HEK293 (cell line): ENCODE results near the gene STEAP3.

Experiments
- CTCF ChIA-PET: fragments of 350-600 bp; formaldehyde crosslinking; extraction: SDS; loops from one replicate; lab custom pipeline; 2021; ENCODE audit warnings: antibody characterized with exemption; lab: Yijun Ruan, JAX
- POLR2A ChIA-PET: fragments of 300-600 bp; formaldehyde crosslinking; extraction: SDS; loops from one replicate; lab custom pipeline; 2020; ENCODE audit warnings: antibody characterized with exemption, inconsistent platforms; lab: Yijun Ruan, JAX
- H3K27ac ChIP-seq: fragments of 200-500 bp; sonication (Bioruptor generic); 2 replicates; pipeline ENCODE4 v1.5.1; 2014; ENCODE audit warnings: low read depth, low read length, control low read depth, inconsistent platforms; ENCODE audit errors: extremely low read depth
- H3K36me3 ChIP-seq, 2 experiments: fragments of 200-500 bp in 1 of 2; sonication (Bioruptor generic) in 1 of 2; 1 replicate in 1 of 2; 2 replicates in 1 of 2; pipeline ENCODE4 v1.5.1; 2014 to 2017; ENCODE audit warnings: inconsistent platforms in 2 of 2, low read length in 2 of 2; ENCODE audit not compliant: control insufficient read depth in 2 of 2, insufficient read depth in 1 of 2
- H3K4me1 ChIP-seq: fragments of 200-500 bp; sonication (Bioruptor generic); 2 replicates; pipeline ENCODE4 v1.5.1; 2014; ENCODE audit warnings: mild to moderate bottlenecking, low read length, inconsistent platforms; ENCODE audit not compliant: control insufficient read depth, insufficient read depth
- H3K4me3 ChIP-seq: 2 replicates; pipeline ENCODE4 v1.5.1; 2011; ENCODE audit warnings: low read depth, mild to moderate bottlenecking, control low read depth, low read length, moderate library complexity
- H3K9me3 ChIP-seq: fragments of 200-500 bp; sonication (Bioruptor generic); 2 replicates; pipeline ENCODE4 v1.5.1; 2014; ENCODE audit warnings: low read depth, low read length, inconsistent platforms; ENCODE audit not compliant: control insufficient read depth, insufficient read depth
- EGR2 ChIP-seq: fragments of 450-650 bp; formaldehyde crosslinking; IDR thresholded peaks from 2 replicates; pipeline ENCODE4 v1.5.1; 2016; ENCODE audit warnings: low read depth, missing biosample characterization, missing genetic modification characterization
- FEZF1 ChIP-seq: fragments of 450-650 bp; formaldehyde crosslinking; IDR thresholded peaks from 2 replicates; pipeline ENCODE4 v1.5.1; 2016; ENCODE audit warnings: missing biosample characterization, missing genetic modification characterization
- GLIS2 ChIP-seq: fragments of 450-650 bp; formaldehyde crosslinking; IDR thresholded peaks from 2 replicates; pipeline ENCODE4 v1.5.1; 2016; ENCODE audit warnings: missing biosample characterization, missing genetic modification characterization
- SP3 ChIP-seq: fragments of 450-650 bp; formaldehyde crosslinking; IDR thresholded peaks from 2 replicates; pipeline ENCODE4 v1.5.1; 2016; ENCODE audit warnings: missing biosample characterization, missing genetic modification characterization
- ZBTB8A ChIP-seq: fragments of 450-650 bp; formaldehyde crosslinking; IDR thresholded peaks from 2 replicates; pipeline ENCODE4 v1.5.1; 2016; ENCODE audit warnings: missing biosample characterization, missing genetic modification characterization
- ZIC2 ChIP-seq: fragments of 450-650 bp; formaldehyde crosslinking; IDR thresholded peaks from 2 replicates; pipeline ENCODE4 v1.5.1; 2016; ENCODE audit warnings: missing biosample characterization, missing genetic modification characterization
- ZNF155 ChIP-seq: fragments of 450-650 bp; formaldehyde crosslinking; IDR thresholded peaks from 2 replicates; pipeline ENCODE4 v1.5.1; 2016; ENCODE audit warnings: missing biosample characterization, missing genetic modification characterization
- ZNF266 ChIP-seq: fragments of 450-650 bp; formaldehyde crosslinking; IDR thresholded peaks from 2 replicates; pipeline ENCODE4 v1.5.1; 2016; ENCODE audit warnings: missing biosample characterization, missing genetic modification characterization, low read depth
- ZNF302 ChIP-seq: fragments of 450-650 bp; formaldehyde crosslinking; IDR thresholded peaks from 2 replicates; pipeline ENCODE4 v1.5.1; 2016; ENCODE audit warnings: missing biosample characterization, missing genetic modification characterization, low read depth
- ZNF596 ChIP-seq: fragments of 450-650 bp; IDR thresholded peaks from 2 replicates; pipeline ENCODE4 v1.5.0; 2018; ENCODE audit warnings: missing biosample characterization, mild to moderate bottlenecking, missing genetic modification characterization, moderate library complexity
- ZNF654 ChIP-seq: fragments of 450-650 bp; formaldehyde crosslinking; IDR thresholded peaks from 2 replicates; pipeline ENCODE4 v1.5.1; 2016; ENCODE audit warnings: low read depth, missing biosample characterization, missing genetic modification characterization
- ZNF707 ChIP-seq: fragments of 450-650 bp; formaldehyde crosslinking; IDR thresholded peaks from 2 replicates; pipeline ENCODE4 v1.5.1; 2016; ENCODE audit warnings: missing biosample characterization, missing genetic modification characterization
- ZNF830 ChIP-seq: fragments of 450-650 bp; IDR thresholded peaks from 2 replicates; pipeline ENCODE4 v1.5.0; 2018; ENCODE audit warnings: missing biosample characterization, missing genetic modification characterization, low read depth, mild to moderate bottlenecking, moderate library complexity
- TF ChIP-seq, protein P1 (sequence below): fragments of 450-650 bp; formaldehyde crosslinking; IDR thresholded peaks from 2 replicates; pipeline ENCODE4 v1.5.1; 2016; ENCODE audit warnings: missing biosample characterization, missing genetic modification characterization, borderline replicate concordance
- TF ChIP-seq, protein P2 (sequence below): fragments of 450-650 bp; formaldehyde crosslinking; IDR thresholded peaks from 2 replicates; pipeline ENCODE4 v1.5.1; 2016; ENCODE audit warnings: missing biosample characterization, missing genetic modification characterization
- TF ChIP-seq, protein P3 (sequence below): fragments of 450-650 bp; formaldehyde crosslinking; IDR thresholded peaks from 2 replicates; pipeline ENCODE4 v1.5.1; 2016; ENCODE audit warnings: missing biosample characterization, missing genetic modification characterization

STEAP3 gene

DNA sequence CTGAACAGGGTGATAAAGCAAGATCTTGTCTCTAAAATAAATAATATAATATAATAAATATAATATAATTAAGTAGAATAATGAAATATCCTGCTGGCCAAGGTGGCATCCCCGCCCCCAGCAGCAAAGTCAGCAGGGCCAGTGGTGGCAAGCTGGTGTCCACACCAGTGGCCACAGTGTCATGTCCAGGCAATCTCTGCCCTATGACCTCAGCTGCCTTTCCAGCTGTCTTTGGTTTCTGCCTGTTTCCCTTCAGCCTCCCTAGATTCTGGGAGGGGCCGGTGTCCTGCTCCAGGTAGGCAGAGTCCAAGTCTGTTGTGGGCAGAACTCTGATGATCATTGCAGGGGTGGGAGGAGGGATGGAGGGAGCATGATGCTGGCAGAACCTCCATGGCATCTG, 16.2 kb upstream of the STEAP3 start (continued):
- TF ChIP-seq, protein P1, sequence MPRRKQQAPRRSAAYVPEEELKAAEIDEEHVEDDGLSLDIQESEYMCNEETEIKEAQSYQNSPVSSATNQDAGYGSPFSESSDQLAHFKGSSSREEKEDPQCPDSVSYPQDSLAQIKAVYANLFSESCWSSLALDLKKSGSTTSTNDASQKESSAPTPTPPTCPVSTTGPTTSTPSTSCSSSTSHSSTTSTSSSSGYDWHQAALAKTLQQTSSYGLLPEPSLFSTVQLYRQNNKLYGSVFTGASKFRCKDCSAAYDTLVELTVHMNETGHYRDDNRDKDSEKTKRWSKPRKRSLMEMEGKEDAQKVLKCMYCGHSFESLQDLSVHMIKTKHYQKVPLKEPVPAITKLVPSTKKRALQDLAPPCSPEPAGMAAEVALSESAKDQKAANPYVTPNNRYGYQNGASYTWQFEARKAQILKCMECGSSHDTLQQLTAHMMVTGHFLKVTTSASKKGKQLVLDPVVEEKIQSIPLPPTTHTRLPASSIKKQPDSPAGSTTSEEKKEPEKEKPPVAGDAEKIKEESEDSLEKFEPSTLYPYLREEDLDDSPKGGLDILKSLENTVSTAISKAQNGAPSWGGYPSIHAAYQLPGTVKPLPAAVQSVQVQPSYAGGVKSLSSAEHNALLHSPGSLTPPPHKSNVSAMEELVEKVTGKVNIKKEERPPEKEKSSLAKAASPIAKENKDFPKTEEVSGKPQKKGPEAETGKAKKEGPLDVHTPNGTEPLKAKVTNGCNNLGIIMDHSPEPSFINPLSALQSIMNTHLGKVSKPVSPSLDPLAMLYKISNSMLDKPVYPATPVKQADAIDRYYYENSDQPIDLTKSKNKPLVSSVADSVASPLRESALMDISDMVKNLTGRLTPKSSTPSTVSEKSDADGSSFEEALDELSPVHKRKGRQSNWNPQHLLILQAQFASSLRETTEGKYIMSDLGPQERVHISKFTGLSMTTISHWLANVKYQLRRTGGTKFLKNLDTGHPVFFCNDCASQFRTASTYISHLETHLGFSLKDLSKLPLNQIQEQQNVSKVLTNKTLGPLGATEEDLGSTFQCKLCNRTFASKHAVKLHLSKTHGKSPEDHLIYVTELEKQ (tag by site-specific recombination), result no peak
- no peak for TF ChIP-seq ZNF654 (tag by site-specific recombination)
- TF ChIP-seq ZNF707 (tag by site-specific recombination), result no peak
- no peak for TF ChIP-seq ZNF596 (tag by site-specific recombination)
- no peak for TF ChIP-seq ZNF830 (tag by site-specific recombination)
- TF ChIP-seq FEZF1 (tag by site-specific recombination), result no peak
- no peak for TF ChIP-seq SP3 (tag by site-specific recombination)
- TF ChIP-seq, protein P2, sequence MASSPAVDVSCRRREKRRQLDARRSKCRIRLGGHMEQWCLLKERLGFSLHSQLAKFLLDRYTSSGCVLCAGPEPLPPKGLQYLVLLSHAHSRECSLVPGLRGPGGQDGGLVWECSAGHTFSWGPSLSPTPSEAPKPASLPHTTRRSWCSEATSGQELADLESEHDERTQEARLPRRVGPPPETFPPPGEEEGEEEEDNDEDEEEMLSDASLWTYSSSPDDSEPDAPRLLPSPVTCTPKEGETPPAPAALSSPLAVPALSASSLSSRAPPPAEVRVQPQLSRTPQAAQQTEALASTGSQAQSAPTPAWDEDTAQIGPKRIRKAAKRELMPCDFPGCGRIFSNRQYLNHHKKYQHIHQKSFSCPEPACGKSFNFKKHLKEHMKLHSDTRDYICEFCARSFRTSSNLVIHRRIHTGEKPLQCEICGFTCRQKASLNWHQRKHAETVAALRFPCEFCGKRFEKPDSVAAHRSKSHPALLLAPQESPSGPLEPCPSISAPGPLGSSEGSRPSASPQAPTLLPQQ, result no peak

DNA sequence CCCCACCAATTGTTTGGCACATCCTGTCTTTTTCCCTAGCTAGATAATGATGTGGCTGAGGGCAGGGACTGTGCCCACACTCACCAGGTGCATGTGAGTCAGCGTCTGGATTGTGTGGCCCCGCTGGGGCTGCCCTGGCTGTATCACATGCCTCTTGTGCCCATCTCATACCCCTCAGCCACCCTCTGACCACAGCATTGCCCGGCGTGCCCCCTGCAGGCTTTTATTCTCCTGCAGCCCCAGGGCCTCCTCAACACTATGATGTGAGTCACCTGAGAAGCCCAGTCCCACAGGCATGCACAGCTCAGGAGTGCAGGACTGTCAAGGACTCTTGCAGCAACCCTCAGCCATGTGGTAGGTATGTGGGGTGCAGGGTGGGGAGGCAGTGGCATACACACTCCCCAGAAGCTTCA, 14.8 kb upstream of the STEAP3 start:
- H3K4me1 ChIP-seq, result no peaks in the 10 kb centered on the region
- POLR2A ChIA-PET, result interaction anchor here (0.6 kb wide), 1 partner anchor 197 kb away, joined by 4 read pairs; no protein-coding TSS in a partner anchor
- H3K4me3 ChIP-seq, result no peak overlapping the region
- no peaks in the 10 kb centered on the region for H3K9me3 ChIP-seq
- TF ChIP-seq ZNF302 (tag by site-specific recombination), result no peak
- peak; percentile 65 for TF ChIP-seq ZIC2 (tag by site-specific recombination)
- no peak overlapping the region for H3K27ac ChIP-seq
- CTCF ChIA-PET, result interaction anchor here (0.6 kb wide), 1 partner anchor 79 kb away, joined by 3 read pairs; no protein-coding TSS in a partner anchor
- no peaks in the 10 kb centered on the region for H3K36me3 ChIP-seq

DNA sequence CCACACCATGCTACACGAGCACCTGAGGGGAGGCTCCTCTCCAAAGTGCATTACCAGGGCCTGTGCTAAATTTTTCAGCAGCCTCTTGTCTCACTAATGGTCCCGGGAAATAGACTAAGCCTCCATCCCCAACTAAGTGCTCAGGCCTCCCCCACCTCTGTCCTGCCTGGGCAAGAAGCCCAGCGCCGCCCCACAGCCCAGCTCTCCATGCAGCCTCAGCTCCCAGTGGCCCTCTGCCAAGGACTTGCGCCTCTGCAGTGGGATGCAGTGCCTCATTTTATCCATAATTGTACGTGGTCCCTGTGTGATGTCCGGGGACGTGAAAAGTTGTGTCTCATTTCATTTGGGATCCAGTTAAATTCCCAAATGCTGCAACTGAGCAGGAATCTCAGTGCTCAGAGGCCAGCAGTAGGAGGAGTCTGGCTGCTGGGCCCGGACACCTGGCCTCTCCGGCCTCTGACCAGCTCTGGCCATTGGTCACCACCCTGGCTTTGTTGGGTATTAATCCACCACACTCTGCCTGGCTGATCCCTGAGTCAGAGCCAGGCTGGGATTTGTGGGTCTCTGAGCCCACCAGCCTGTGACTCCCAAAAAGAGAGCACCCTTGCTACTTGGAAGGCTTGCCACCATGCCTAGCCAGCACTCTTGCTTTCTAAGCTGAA, 11.4 kb upstream of the STEAP3 start:
- Histone ChIP-seq H3K9me3 (no peaks in the 10 kb centered on the region), H3K36me3 (no peaks in the 10 kb centered on the region), H3K4me3 (no peak overlapping the region), H3K4me1 (no peaks in the 10 kb centered on the region), H3K27ac (no peak overlapping the region)
- CTCF ChIA-PET, result interaction anchor here (0.5 kb wide), 2 partner anchors 57 to 222 kb away, joined by 3 read pairs; no protein-coding TSS in a partner anchor
- TF ChIP-seq ZNF155 (tag by site-specific recombination) (no peak), ZBTB8A (no peak), ZNF266 (tag by site-specific recombination) (no peak), EGR2 (no peak), GLIS2 (tag by site-specific recombination) (no peak)
- TF ChIP-seq, protein P3, sequence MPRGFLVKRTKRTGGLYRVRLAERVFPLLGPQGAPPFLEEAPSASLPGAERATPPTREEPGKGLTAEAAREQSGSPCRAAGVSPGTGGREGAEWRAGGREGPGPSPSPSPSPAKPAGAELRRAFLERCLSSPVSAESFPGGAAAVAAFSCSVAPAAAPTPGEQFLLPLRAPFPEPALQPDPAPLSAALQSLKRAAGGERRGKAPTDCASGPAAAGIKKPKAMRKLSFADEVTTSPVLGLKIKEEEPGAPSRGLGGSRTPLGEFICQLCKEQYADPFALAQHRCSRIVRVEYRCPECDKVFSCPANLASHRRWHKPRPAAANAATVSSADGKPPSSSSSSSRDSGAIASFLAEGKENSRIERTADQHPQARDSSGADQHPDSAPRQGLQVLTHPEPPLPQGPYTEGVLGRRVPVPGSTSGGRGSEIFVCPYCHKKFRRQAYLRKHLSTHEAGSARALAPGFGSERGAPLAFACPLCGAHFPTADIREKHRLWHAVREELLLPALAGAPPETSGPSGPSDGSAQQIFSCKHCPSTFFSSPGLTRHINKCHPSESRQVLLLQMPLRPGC (tag by site-specific recombination), result no peak
- POLR2A ChIA-PET, result no interaction called here
